Measurements from ENCODE around the gene DBF4.
A peak's percentile ranks its signal among the peaks of the same experiment; 100 is the strongest.
"Not testable (repeated sequence)": the region's sequence is repeated elsewhere in the genome, so short reads cannot be mapped to it uniquely, and the experiment has no call there.

Gene DBF4

GRCh38 chr7:87885018-87885417, 8.7 kb downstream of the DBF4 start:
- DNase-seq = no peak

- no peak for DNase-seq
Observed at GRCh38 chr7:87886875-87887274, 10.6 kb downstream of the DBF4 start.

DNA sequence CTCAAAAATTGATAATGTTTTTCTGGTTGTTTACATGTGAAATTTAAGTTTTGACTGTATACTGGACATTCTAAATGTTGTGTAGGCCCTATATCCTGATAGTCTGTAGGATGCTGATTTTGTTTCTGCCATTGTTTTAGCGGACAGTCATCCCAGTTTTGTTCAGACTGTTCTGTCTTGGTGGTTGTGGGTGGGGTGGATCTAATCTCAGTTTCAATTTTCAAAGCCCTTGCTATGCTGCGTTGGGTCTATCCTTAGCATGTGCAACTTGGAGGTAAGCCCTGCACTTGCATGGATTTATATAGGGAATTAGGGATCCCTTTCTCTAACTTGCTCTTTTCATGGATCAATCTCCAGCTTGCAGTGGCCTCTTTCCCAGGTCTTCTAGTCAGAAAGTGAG, 19.1 kb downstream of the DBF4 start:
- no peak for DNase-seq

DNA sequence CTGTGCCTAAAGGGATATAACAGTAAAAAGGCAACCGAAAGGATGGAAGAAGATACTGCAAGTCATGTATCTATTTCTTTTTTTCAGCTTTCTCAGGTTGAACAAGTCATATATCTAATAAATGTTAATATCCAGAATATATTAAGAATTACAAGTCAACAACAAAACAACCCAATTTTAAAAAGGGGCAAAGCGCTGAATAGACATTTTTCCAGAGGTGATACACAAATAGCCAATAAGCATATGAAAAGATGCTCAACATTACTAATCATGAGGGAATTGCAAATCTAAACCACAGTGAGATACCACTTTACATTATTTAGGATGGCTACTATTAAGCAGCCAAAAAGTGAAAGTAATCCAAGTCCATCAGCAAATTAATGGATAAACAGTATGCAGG, 23.0 kb downstream of the DBF4 start:
- no peak for DNase-seq

- DNase-seq = not testable (repeated sequence)
Observed at GRCh38 chr7:87907136-87907906, 31.0 kb downstream of the DBF4 start.

DNA sequence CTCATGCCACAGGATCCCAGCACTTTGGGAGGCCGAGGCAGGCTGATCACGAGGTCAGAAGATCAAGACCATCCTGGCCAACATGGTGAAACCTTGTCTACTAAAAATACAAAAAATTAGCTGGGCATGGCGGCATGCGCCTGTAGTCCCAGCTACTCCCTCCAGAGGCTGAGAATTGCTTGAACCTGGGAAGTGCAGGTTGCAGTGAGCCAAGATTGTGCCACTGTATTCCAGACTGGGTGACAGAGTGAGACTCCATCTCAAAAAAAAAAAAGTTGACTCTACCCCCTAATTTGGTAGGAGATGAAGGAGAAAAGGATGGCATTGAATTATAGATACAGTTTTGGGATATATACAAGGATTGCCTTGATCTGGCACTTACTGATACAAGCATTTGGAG, 32.5 kb downstream of the DBF4 start:
- DNase-seq = not testable (repeated sequence)

DNA sequence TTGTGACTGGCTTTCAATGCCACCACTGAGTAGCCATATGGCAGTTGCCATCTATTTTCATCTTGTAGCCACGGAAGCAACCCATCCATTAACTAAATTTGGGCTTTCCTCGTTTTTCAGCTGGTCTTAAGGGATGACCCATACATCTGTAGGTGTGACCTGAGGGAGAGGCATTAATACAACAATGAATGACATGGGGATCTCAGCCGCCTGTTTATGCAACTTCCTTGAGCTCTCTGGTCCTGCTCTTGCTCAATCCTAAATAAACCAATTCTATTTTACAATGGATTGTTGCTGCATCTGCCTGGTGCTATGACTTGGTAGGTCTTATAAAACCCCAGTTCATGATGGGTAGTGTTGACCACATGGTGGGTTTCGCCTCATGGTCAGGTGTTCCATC, 35.8 kb downstream of the DBF4 start:
- no peak for DNase-seq

DNA sequence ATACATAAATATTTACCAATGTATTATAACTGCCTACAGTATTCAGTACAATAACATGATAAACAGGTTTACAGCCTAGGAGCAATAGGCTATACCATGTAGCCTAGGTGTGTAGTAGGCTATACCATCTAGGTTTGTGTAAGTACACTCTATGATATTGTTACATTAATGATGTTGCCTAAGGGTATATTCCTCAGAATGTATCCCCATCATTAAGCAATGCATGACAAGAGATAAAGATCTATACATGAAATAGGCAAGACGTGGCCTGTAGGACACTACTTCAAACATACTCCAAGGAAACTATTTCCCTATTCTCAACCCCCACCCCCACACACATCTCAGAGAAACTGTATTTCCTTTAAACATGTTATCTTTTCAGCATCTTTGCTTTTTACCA, 42.4 kb downstream of the DBF4 start:
- DNase-seq = no peak

GRCh38 chr7:87919875-87920274, 43.6 kb downstream of the DBF4 start:
- no peak for DNase-seq

DNA sequence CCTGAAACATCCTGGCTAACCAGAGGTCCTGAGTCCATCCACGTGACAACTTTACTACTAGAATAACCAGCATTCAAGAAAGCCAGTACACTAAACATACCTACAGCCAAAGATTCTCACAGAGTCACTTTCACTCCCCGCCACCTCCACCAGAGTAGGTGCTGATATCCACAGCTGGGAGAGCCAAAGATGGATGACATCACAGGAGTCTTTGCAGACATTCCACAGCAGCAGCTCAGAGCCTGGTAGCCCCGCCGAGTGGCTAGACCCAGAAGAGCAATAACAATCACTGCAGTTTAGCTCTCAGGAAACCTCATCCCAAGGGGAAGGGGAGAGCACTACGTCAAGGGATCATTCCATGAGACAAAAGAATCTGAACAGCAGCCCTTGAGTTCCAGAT, 44.3 kb downstream of the DBF4 start:
- no peak for DNase-seq

DNA sequence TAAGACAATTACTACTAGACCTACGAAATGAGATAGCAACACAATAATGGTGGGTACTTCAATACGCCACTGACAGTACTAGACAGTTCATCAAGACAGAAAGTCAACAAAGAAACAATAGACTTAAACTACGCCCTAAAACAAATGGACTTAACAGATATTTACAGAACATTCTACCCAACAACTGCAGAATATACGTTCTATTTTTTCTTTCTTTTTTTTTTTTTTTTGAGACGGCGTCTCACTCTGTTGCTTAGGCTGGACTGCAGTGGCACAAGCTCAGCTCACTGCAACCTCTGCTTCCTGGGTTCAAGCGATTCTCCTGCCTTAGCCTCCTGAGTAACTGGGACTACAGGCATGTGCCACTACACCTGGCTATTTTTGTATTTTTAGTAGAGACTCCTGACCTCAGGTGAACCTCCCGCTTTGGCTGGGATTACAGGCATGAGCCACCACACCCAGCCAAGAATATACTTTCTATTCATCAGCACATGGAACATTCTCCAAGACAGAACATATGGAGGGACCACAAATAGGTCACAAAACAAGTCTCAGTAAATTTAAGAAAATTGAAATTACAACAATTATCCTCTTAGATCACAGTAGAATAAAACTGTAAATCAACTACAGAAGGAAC, 46.6 kb downstream of the DBF4 start:
- DNase-seq = not testable (repeated sequence)

GRCh38 chr7:87926581-87927461, 50.5 kb downstream of the DBF4 start:
- no peak for DNase-seq

- peak; percentile 73 for DNase-seq
Observed at GRCh38 chr7:87933605-87933952, 57.3 kb downstream of the DBF4 start.

- peak; percentile 73 for DNase-seq
Observed at GRCh38 chr7:87933953-87934698, 57.8 kb downstream of the DBF4 start, which contains the start of gene ADAM22. ADAM22 (plus strand) TSS chr7:87934251; CDS start chr7:87934466, 215 bp downstream.

GRCh38 chr7:87934699-87935383, 58.5 kb downstream of the DBF4 start:
- no peak for DNase-seq

- DNase-seq = no peak
Observed at GRCh38 chr7:87935384-87935706, 59.1 kb downstream of the DBF4 start.

- DNase-seq = no peak
Observed at GRCh38 chr7:87941138-87941537, 64.8 kb downstream of the DBF4 start.

DNA sequence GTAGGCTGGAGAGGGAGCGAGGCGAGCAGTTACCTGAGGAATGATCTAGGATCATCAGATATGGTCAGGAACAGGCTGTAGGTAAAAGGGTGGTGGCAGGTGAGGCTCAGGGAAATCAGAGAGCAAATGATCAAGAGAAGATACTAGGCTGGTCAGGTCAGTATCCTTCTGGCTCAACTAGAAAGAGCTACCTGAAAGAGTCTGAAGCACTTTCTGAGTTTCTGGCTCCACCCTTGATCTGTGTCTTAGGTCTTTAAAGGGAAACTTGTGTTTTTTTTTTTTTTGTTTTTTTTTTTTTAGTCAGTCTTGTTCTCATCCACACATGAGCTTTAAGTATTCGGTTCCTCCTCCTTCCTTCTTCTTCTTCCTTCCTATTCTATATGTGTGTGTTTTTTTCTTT, 68.3 kb downstream of the DBF4 start:
- no peak for DNase-seq

DNA sequence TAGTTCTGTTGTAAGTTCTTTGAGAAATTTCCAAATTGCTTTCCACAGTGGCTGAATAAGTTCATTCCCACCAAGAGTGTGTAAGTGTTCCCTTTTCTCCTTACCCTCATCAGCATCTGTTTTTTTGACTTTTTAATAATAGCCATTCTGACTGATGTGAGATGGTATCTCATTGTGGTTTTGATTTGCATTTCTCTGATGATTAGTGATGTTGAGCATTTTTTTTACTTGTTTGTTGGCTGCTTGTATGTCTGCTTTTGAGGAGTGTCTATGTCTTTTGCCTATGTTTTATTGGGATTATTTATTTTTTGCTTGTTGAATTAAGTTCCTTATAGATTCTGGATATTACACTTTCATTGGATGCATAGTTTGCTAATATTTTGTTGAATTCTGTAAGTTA, 69.6 kb downstream of the DBF4 start:
- DNase-seq = not testable (repeated sequence)

GRCh38 chr7:87948371-87948770, 72.1 kb downstream of the DBF4 start:
- no peak for DNase-seq
